Ascending aorta (tissue), 2 donors: ENCODE data around the gene CD22. TPM values are rescaled to one million over a fixed set of nuclear protein-coding genes. Genes with fewer than 3 reads are reported as not detected.
"Not testable (repeated sequence)": the region's sequence is repeated elsewhere in the genome, so short reads cannot be mapped to it uniquely, and the experiment has no call there.

Source experiments
- DNase-seq, 2 donors: peaks; one replicate each; pipeline ENCODE4 v3.0.0-alpha.2; 2019; ENCODE audit warnings: low spot score in 2 of 2
- H3K27ac ChIP-seq, 2 donors: fragments of 200-600 bp; sonication (generic); one replicate each; pipeline ENCODE4 v1.5.1; 2016 to 2017; ENCODE audit warnings: mild to moderate bottlenecking in 1 of 2
- H3K27me3 ChIP-seq: fragments of 200-600 bp; sonication (generic); one replicate; pipeline ENCODE4 v1.5.1; 2017
- H3K36me3 ChIP-seq, 2 donors: fragments of 200-600 bp; sonication (generic); one replicate each; pipeline ENCODE4 v1.5.1; 2016
- H3K4me1 ChIP-seq, 2 donors: fragments of 200-600 bp; sonication (generic); one replicate each; pipeline ENCODE4 v1.5.1; 2016 to 2017; ENCODE audit warnings: mild to moderate bottlenecking in 1 of 2
- H3K4me3 ChIP-seq, 2 donors: fragments of 200-600 bp; sonication (generic); one replicate each; pipeline ENCODE4 v1.5.1; 2016 to 2017; ENCODE audit warnings: mild to moderate bottlenecking in 1 of 2
- H3K9me3 ChIP-seq, 2 donors: fragments of 200-600 bp; sonication (generic); one replicate each; pipeline ENCODE4 v1.5.1; 2016
- intact Hi-C: fragments of 100-400 bp; cut with DNase I; formaldehyde crosslinking; loops from one replicate; pipeline ENCODE4 v1.15.1; 2023
- total RNA-seq: library from RNA; depleted of rRNA; stranded (reverse); fragments of >200 nt; gene quantifications from one replicate; pipeline ENCODE4 v1.1.0, GENCODE V29; 2016
- TF ChIP-seq, protein P1 (sequence below), 3 experiments: fragments of 200-600 bp in 2 of 3; fragments of 450-650 bp in 1 of 3; sonication (generic) in 2 of 3; IDR thresholded peaks; one replicate each; pipeline ENCODE4 v1.5.1; 2016 to 2019; ENCODE audit warnings: antibody characterized with exemption in 3 of 3, mild to moderate bottlenecking in 1 of 3, moderate library complexity in 1 of 3

The CD22 gene
- total RNA-seq, 1 donor from 2014 or later = 0.75 TPM

GRCh38 chr19:35369522-35369921, 40.5 kb downstream of the CD22 start:
- no peak for DNase-seq
- Histone ChIP-seq H3K27me3 (no peaks in the 10 kb centered on the region), H3K9me3 (peaks cover 0 to 4% of the 10 kb centered on the region in 2 donors), H3K4me1 (no peaks in the 10 kb centered on the region), H3K4me3 (no peak overlapping the region), H3K27ac (no peak overlapping the region), H3K36me3 (no peaks in the 10 kb centered on the region)
- intact Hi-C loops = no loop called here
- TF ChIP-seq, protein P1, sequence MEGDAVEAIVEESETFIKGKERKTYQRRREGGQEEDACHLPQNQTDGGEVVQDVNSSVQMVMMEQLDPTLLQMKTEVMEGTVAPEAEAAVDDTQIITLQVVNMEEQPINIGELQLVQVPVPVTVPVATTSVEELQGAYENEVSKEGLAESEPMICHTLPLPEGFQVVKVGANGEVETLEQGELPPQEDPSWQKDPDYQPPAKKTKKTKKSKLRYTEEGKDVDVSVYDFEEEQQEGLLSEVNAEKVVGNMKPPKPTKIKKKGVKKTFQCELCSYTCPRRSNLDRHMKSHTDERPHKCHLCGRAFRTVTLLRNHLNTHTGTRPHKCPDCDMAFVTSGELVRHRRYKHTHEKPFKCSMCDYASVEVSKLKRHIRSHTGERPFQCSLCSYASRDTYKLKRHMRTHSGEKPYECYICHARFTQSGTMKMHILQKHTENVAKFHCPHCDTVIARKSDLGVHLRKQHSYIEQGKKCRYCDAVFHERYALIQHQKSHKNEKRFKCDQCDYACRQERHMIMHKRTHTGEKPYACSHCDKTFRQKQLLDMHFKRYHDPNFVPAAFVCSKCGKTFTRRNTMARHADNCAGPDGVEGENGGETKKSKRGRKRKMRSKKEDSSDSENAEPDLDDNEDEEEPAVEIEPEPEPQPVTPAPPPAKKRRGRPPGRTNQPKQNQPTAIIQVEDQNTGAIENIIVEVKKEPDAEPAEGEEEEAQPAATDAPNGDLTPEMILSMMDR (IDR thresholded peaks at IDR 0.05) = no peak

DNA sequence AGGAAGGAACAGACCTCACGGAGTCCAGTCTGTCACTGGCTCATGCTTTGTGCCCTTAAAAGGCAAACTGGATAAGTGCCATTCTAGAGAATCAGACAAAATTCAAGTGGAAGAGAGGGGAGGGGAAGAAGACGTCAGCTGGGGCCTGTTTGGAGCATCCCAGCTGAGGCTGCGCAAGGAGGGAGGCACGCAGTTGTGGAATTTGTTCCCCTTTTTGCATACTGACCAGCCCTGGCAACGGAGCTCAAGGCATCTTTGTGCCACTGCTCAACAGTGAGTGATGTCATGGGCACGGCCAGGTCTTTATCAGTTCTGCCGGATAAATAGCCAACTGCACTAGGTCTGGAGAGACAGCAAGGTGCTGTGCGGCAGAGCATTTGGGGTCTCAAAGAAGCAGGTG, 41.7 kb downstream of the CD22 start, which contains the start of gene GPR42:
GPR42 (plus strand) TSS at position 347 of the 400 bp plus-strand sequence. CDS start 292 bp downstream, outside the sequence.
- intact Hi-C loops = no loop called here
- no peak for DNase-seq
- TF ChIP-seq, protein P1 (IDR thresholded peaks at IDR 0.05) = no peak

GRCh38 chr19:35373492-35373891, 44.5 kb downstream of the CD22 start:
- H3K4me1 ChIP-seq = no peaks in the 10 kb centered on the region
- no peak overlapping the region for H3K4me3 ChIP-seq
- intact Hi-C loops = no loop called here
- H3K27ac ChIP-seq = no peak overlapping the region
- H3K9me3 ChIP-seq = peaks cover 0 to 4% of the 10 kb centered on the region in 2 donors
- no peaks in the 10 kb centered on the region for H3K36me3 ChIP-seq
- TF ChIP-seq, protein P1 (IDR thresholded peaks at IDR 0.05) = no peak
- no peaks in the 10 kb centered on the region for H3K27me3 ChIP-seq
- no peak for DNase-seq

More for the DNA sequence above, 41.7 kb downstream of the CD22 start, which contains the start of gene GPR42:
- H3K9me3 ChIP-seq = peaks cover 0 to 4% of the 10 kb centered on the region in 2 donors
- H3K27me3 ChIP-seq = no peaks in the 10 kb centered on the region
- no peak within 1 kb of the TSS for H3K27ac ChIP-seq
- no peaks in the 10 kb centered on the region for H3K36me3 ChIP-seq
- H3K4me3 ChIP-seq = no peak within 1 kb of the TSS
- H3K4me1 ChIP-seq = no peaks in the 10 kb centered on the region

GRCh38 chr19:35374031-35374430, 45.0 kb downstream of the CD22 start:
- H3K27ac ChIP-seq, intact Hi-C loops, H3K9me3 ChIP-seq, H3K4me3 ChIP-seq, H3K27me3 ChIP-seq, H3K4me1 ChIP-seq, H3K36me3 ChIP-seq, DNase-seq: not testable (repeated sequence)

GRCh38 chr19:35375505-35376307, 46.7 kb downstream of the CD22 start:
- TF ChIP-seq, protein P1 (IDR thresholded peaks at IDR 0.05) = no peak
- Histone ChIP-seq H3K9me3 (no peaks in the 10 kb centered on the region), H3K27ac (no peak overlapping the region), H3K36me3 (no peaks in the 10 kb centered on the region), H3K27me3 (no peaks in the 10 kb centered on the region), H3K4me1 (no peaks in the 10 kb centered on the region), H3K4me3 (no peak overlapping the region)
- intact Hi-C loops = no loop called here
- DNase-seq = no peak

DNA sequence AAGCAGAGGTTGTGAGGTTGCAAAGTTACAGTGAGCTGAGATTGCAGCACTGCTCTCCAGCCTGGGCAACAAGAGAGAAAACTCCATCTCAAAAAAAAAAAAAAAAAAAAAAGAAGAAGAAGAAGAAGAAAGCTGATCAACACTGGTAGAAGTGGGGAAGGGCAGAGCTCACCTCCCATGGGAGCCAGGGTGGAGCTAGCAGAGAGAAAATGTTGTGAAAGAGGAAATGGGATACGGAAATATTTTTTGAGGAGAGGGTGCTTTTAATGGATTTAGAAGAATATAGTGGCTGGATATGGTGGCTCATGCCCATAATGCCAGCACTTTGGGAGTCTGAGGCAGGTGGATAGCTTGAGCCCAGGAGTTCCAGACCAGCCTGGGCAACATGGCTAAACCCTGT, 48.7 kb downstream of the CD22 start:
- no peaks in the 10 kb centered on the region for H3K9me3 ChIP-seq
- TF ChIP-seq, protein P1 (IDR thresholded peaks at IDR 0.05) = no peak
- no peaks in the 10 kb centered on the region for H3K27me3 ChIP-seq
- no peak for DNase-seq
- no peaks in the 10 kb centered on the region for H3K36me3 ChIP-seq
- no peaks in the 10 kb centered on the region for H3K4me1 ChIP-seq
- H3K4me3 ChIP-seq = no peak overlapping the region
- intact Hi-C loops = no loop called here
- no peak overlapping the region for H3K27ac ChIP-seq
